CD14-positive monocyte (primary cell): Measurements from ENCODE around the gene SLC34A3. TPM values are rescaled to one million over a fixed set of nuclear protein-coding genes. Genes with fewer than 3 reads are reported as not detected.

Experiments
- DNase-seq, 3 donors: peaks; one replicate each; pipeline ENCODE4 v3.0.0-alpha.2; 2011 to 2022
- H2AFZ ChIP-seq: 2 replicates; pipeline ENCODE4 v1.6.0; 2012; ENCODE audit warnings: mild to moderate bottlenecking, low read depth, low read length, inconsistent platforms; ENCODE audit not compliant: insufficient read depth, poor library complexity, severe bottlenecking
- H3K27ac ChIP-seq, 2 donors: 1 replicate in 1 of 2; 2 replicates in 1 of 2; pipeline ENCODE4 v1.5.1; 2012 to 2013; ENCODE audit warnings: low read length in 2 of 2, control low read depth in 1 of 2, inconsistent platforms in 1 of 2, low read depth in 1 of 2, mild to moderate bottlenecking in 1 of 2
- H3K27me3 ChIP-seq, 2 donors: one replicate each; pipeline versions ENCODE4 v1.6.0 to v1.6.1; 2011 to 2013; ENCODE audit warnings: low read length in 2 of 2; ENCODE audit not compliant: control insufficient read depth in 2 of 2, insufficient read depth in 2 of 2
- H3K36me3 ChIP-seq, 2 donors: replicated peaks in 1 of 2; 1 replicate in 1 of 2; 2 replicates in 1 of 2; pipeline versions ENCODE4 v1.5.1 to v1.6.1; 2012 to 2013; ENCODE audit warnings: low read length in 2 of 2, control low read depth in 1 of 2, inconsistent platforms in 1 of 2, mild to moderate bottlenecking in 1 of 2; ENCODE audit not compliant: insufficient read depth in 2 of 2, control insufficient read depth in 1 of 2
- H3K4me1 ChIP-seq, 2 donors: 1 replicate in 1 of 2; 2 replicates in 1 of 2; pipeline versions ENCODE4 v1.5.1 to v1.6.1; 2012 to 2013; ENCODE audit warnings: low read length in 2 of 2, control low read depth in 1 of 2, inconsistent platforms in 1 of 2, mild to moderate bottlenecking in 1 of 2, moderate library complexity in 1 of 2; ENCODE audit not compliant: insufficient read depth in 2 of 2, control insufficient read depth in 1 of 2
- H3K4me2 ChIP-seq: replicated peaks from 2 replicates; pipeline ENCODE3; 2012; ENCODE audit warnings: low read length, moderate library complexity, mild to moderate bottlenecking; ENCODE audit not compliant: poor library complexity, severe bottlenecking; ENCODE audit errors: extremely low read depth
- H3K4me3 ChIP-seq, 3 experiments: fragments of 200-600 bp in 1 of 3; sonication (generic) in 1 of 3; replicated peaks in 1 of 3; 1 replicate in 2 of 3; 2 replicates in 1 of 3; pipeline ENCODE4 v1.5.1; 2011 to 2013; ENCODE audit warnings: low read length in 3 of 3, mild to moderate bottlenecking in 3 of 3, control low read depth in 2 of 3, low read depth in 2 of 3, inconsistent platforms in 1 of 3, moderate library complexity in 1 of 3
- H3K79me2 ChIP-seq: 2 replicates; pipeline ENCODE4 v1.6.0; 2012; ENCODE audit warnings: mild to moderate bottlenecking, control low read depth, inconsistent platforms, low read length, moderate library complexity; ENCODE audit not compliant: insufficient read depth
- H3K9ac ChIP-seq: 2 replicates; pipeline ENCODE4 v1.6.0; 2017; ENCODE audit warnings: low read length, mild to moderate bottlenecking; ENCODE audit not compliant: insufficient read depth, poor library complexity, severe bottlenecking
- H3K9me3 ChIP-seq, 2 donors: replicated peaks in 1 of 2; 1 replicate in 1 of 2; 2 replicates in 1 of 2; pipeline versions ENCODE4 v1.5.1 to v1.6.1; 2012 to 2013; ENCODE audit warnings: low read length in 2 of 2, control low read depth in 1 of 2; ENCODE audit not compliant: control insufficient read depth in 1 of 2, insufficient read depth in 1 of 2
- H4K20me1 ChIP-seq: 2 replicates; pipeline ENCODE4 v1.6.0; 2012; ENCODE audit warnings: mild to moderate bottlenecking, low read length, control low read depth, moderate library complexity; ENCODE audit not compliant: insufficient read depth
- H3K27ac Mint-ChIP-seq, 7 donors: one replicate each; pipeline ENCODE4 v1.8.0; 2020; ENCODE audit warnings: mild to moderate bottlenecking in 7 of 7, mixed read lengths in 7 of 7, moderate library complexity in 6 of 7, inconsistent platforms in 2 of 7
- H3K27me3 Mint-ChIP-seq, 3 donors: one replicate each; pipeline ENCODE4 v1.8.0; 2021 to 2022; ENCODE audit warnings: low read depth in 3 of 3, mild to moderate bottlenecking in 3 of 3, mixed read lengths in 3 of 3, moderate library complexity in 3 of 3, inconsistent platforms in 1 of 3
- H3K36me3 Mint-ChIP-seq, 2 donors: one replicate each; pipeline ENCODE4 v1.8.0; 2020; ENCODE audit warnings: mixed read lengths in 2 of 2, inconsistent platforms in 1 of 2, mild to moderate bottlenecking in 1 of 2
- H3K4me1 Mint-ChIP-seq: one replicate; pipeline ENCODE4 v1.8.0; 2020; ENCODE audit warnings: mild to moderate bottlenecking, mixed read lengths
- H3K4me3 Mint-ChIP-seq, 2 donors: one replicate each; pipeline ENCODE4 v1.8.0; 2020; ENCODE audit warnings: mild to moderate bottlenecking in 2 of 2, mixed read lengths in 2 of 2, moderate library complexity in 1 of 2
- H3K9me3 Mint-ChIP-seq, 7 donors: one replicate each; pipeline ENCODE4 v1.8.0; 2020 to 2022; ENCODE audit warnings: mixed read lengths in 7 of 7, mild to moderate bottlenecking in 6 of 7, moderate library complexity in 6 of 7, inconsistent platforms in 2 of 7
- CTCF ChIP-seq: fragments of 200-600 bp; IDR thresholded peaks from one replicate; pipeline ENCODE4 v1.8.0; 2022; ENCODE audit warnings: antibody characterized with exemption, mild to moderate bottlenecking
- WGBS: methylation state at CpG from one replicate; pipeline ENCODE4 v1.1.5; 2013; ENCODE audit warnings: missing lambda C conversion rate; ENCODE audit not compliant: insufficient coverage; 5-methylcytosine and 5-hydroxymethylcytosine counted together
- intact Hi-C, 2 donors: fragments of 100-400 bp; cut with micrococcal nuclease; formaldehyde crosslinking; loops; one replicate each; pipeline versions ENCODE4 v1.15.0 to v1.15.1; 2023
- polyA plus RNA-seq, 3 donors: library from polyadenylated mRNA; depleted of rRNA in 1 of 3; unstranded in 2 of 3; stranded (reverse) in 1 of 3; fragments of 300-500 nt in 2 of 3; fragments of >200 nt in 1 of 3; fragmentation: Illumina TruSeq in 2 of 3; gene quantifications; 1 replicate in 2 of 3; 2 replicates in 1 of 3; pipeline ENCODE4 v1.2.3, GENCODE V29; 2012 to 2021

Gene SLC34A3
- polyA plus RNA-seq, 3 donors = not detected

- H3K27me3 Mint-ChIP-seq = peaks cover 5 to 10% (median 6%) of the 10 kb centered on the region in 3 donors
- no peak for DNase-seq
- Histone ChIP-seq H3K9ac (no peak overlapping the region), H3K4me2 (no peak overlapping the region), H3K79me2 (peaks cover 14% of the 10 kb centered on the region), H2AFZ (no peak overlapping the region), H3K9me3 (no peaks in the 10 kb centered on the region), H3K27ac (no peak overlapping the region), H3K27me3 (no peaks in the 10 kb centered on the region), H3K36me3 (peaks cover 1 to 3% of the 10 kb centered on the region in 2 donors), H3K4me1 (peaks cover 18 to 23% of the 10 kb centered on the region in 2 donors), H4K20me1 (peaks cover 14% of the 10 kb centered on the region), H3K4me3 (no peak overlapping the region)
- H3K9me3 Mint-ChIP-seq = no peaks in the 10 kb centered on the region
- WGBS = 93% methylated on average over 7 of the region's 22 CpGs
- H3K4me3 Mint-ChIP-seq = no peak overlapping the region
- no peak for TF ChIP-seq CTCF
- no peak overlapping the region for H3K27ac Mint-ChIP-seq
- H3K36me3 Mint-ChIP-seq = peaks cover 0 to 7% of the 10 kb centered on the region in 2 donors
- intact Hi-C loops = no loop called here
- H3K4me1 Mint-ChIP-seq = peaks cover 16% of the 10 kb centered on the region
Measured at GRCh38 chr9:137251490-137252268, 21.0 kb downstream of the SLC34A3 start.

- intact Hi-C loops = no loop called here
- WGBS = 89% methylated on average over 29 of the region's 35 CpGs
- Mint-ChIP-seq H3K4me1 (peaks cover 18% of the 10 kb centered on the region), H3K36me3 (peaks cover 5 to 18% of the 10 kb centered on the region in 2 donors), H3K27ac (peak overlapping the region in 1 of 7 donors; percentile 50), H3K27me3 (peaks cover 5 to 7% (median 6%) of the 10 kb centered on the region in 3 donors), H3K4me3 (no peak overlapping the region), H3K9me3 (no peaks in the 10 kb centered on the region)
- no peak overlapping the region for H3K27ac ChIP-seq
- peaks cover 6% of the 10 kb centered on the region in 2 donors for H3K36me3 ChIP-seq
- no peak for DNase-seq
- no peaks in the 10 kb centered on the region for H3K9me3 ChIP-seq
- TF ChIP-seq CTCF = no peak
- peaks cover 19% of the 10 kb centered on the region for H3K79me2 ChIP-seq
- H4K20me1 ChIP-seq = peaks cover 18% of the 10 kb centered on the region
- peaks cover 19 to 27% of the 10 kb centered on the region in 2 donors for H3K4me1 ChIP-seq
- no peak overlapping the region for H2AFZ ChIP-seq
- H3K9ac ChIP-seq = no peak overlapping the region
- H3K4me3 ChIP-seq = no peak overlapping the region
- no peak overlapping the region for H3K4me2 ChIP-seq
- no peaks in the 10 kb centered on the region for H3K27me3 ChIP-seq
Measured at GRCh38 chr9:137252555-137253506, 22.1 kb downstream of the SLC34A3 start.
